Endothelial cell of umbilical vein (primary cell): ENCODE data around the gene MICAL3.

Experiments
- CTCF ChIP-seq, 2 donors: IDR thresholded peaks; 1 replicate in 1 of 2; 2 replicates in 1 of 2; pipeline ENCODE4 v1.5.1; 2011; ENCODE audit warnings: low read length in 2 of 2, mild to moderate bottlenecking in 2 of 2, moderate library complexity in 2 of 2, control low read depth in 1 of 2, inconsistent platforms in 1 of 2, low read depth in 1 of 2; ENCODE audit not compliant: insufficient read depth in 1 of 2; ENCODE audit errors: extremely low read depth in 1 of 2
- FOS ChIP-seq: IDR thresholded peaks from 2 replicates; pipeline ENCODE4 v1.6.1; 2011; ENCODE audit warnings: mild to moderate bottlenecking, low read length, moderate library complexity, borderline replicate concordance; ENCODE audit not compliant: insufficient read depth
- POLR2AphosphoS5 ChIP-seq: IDR thresholded peaks from 2 replicates; pipeline ENCODE4 v1.6.1; 2012; ENCODE audit warnings: low read depth, mild to moderate bottlenecking, control low read depth, low read length, moderate library complexity; ENCODE audit not compliant: insufficient read depth

DNA sequence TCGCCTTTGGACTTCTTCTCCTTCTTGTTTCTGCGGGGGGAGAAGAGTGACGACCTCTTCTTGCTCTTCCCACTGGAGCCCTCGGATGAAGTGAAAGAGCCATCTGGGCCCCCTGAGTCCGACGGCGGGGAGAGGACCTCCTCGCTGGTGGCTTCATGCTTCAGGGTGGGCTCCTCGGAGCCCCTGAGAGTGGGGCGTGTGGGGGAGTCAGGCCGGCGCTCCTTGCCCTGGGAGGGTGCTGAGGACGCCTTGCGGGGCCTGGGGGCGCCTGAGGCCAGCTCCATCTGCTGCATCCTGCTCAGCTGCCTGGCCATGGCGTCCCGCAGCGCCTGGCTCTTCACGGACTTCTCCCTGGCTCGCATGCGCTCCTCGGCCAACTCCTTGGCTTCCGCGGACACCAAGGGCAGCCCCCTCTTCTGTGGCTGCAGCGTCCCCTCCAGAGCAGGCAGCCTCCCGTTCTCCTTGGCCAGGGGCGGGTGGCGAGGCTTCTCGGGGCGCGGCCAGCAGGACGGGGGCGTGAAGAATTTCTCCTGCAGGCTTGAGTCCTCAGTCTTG is 206.8 kb downstream of the MICAL3 start:
- TF ChIP-seq CTCF (IDR thresholded peaks at IDR 0.05; ENCODE audit: extremely low read depth in 1 of 2, insufficient read depth in 1 of 2, low read depth in 1 of 2, low read length in 2 of 2) (no peak), POLR2AphosphoS5 (no peak), FOS (no peak)
